GM12875 (cell line): Measurements from ENCODE around the gene PCYT2.

ENCODE experiments used
- H3K4me3 ChIP-seq: one replicate; pipeline ENCODE4 v1.5.1; 2011; ENCODE audit warnings: low read depth, low read length, control low read depth
- TF ChIP-seq, protein P1 (sequence below): IDR thresholded peaks from 2 replicates; pipeline ENCODE4 v1.5.1; 2011; ENCODE audit warnings: low read depth, mild to moderate bottlenecking, control low read depth, inconsistent platforms, low read length, moderate library complexity, borderline replicate concordance; ENCODE audit not compliant: insufficient read depth

The PCYT2 gene

DNA sequence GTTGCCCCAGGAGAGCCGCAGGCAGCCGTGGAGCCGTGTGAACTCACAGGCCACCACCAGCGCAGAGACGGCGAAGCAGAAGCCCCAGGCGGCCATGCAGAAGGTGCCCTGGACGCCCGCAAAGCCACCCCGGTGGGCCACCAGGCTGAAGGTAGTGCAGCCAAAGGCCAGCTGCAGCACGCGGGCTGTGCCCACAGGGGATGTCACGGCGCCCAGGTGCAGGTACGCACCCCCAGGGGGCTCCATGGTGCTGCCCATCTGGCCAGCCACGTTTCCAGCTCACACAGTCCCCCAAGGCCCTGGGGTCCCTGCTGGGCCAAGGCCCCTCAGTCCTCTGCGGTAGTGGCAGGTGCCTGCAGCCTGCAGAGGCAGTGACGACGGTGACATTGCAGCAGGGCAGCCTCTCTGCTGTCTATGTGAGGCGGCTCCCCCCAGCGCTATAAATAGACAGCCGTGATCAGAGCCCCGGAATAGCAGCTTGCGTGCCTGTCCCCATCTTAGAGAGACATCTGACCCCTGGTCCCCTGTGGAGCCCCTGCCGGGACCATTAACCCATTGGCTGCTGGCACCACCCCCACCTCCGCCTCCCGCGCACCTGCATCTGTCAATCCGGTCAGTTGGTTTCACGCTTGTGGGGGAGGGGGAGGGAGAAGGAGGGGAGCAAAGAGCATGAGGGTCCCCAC is 30.4 kb upstream of the PCYT2 start:
- TF ChIP-seq, protein P1, sequence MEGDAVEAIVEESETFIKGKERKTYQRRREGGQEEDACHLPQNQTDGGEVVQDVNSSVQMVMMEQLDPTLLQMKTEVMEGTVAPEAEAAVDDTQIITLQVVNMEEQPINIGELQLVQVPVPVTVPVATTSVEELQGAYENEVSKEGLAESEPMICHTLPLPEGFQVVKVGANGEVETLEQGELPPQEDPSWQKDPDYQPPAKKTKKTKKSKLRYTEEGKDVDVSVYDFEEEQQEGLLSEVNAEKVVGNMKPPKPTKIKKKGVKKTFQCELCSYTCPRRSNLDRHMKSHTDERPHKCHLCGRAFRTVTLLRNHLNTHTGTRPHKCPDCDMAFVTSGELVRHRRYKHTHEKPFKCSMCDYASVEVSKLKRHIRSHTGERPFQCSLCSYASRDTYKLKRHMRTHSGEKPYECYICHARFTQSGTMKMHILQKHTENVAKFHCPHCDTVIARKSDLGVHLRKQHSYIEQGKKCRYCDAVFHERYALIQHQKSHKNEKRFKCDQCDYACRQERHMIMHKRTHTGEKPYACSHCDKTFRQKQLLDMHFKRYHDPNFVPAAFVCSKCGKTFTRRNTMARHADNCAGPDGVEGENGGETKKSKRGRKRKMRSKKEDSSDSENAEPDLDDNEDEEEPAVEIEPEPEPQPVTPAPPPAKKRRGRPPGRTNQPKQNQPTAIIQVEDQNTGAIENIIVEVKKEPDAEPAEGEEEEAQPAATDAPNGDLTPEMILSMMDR: no peak
- H3K4me3 ChIP-seq: no peak overlapping the region

DNA sequence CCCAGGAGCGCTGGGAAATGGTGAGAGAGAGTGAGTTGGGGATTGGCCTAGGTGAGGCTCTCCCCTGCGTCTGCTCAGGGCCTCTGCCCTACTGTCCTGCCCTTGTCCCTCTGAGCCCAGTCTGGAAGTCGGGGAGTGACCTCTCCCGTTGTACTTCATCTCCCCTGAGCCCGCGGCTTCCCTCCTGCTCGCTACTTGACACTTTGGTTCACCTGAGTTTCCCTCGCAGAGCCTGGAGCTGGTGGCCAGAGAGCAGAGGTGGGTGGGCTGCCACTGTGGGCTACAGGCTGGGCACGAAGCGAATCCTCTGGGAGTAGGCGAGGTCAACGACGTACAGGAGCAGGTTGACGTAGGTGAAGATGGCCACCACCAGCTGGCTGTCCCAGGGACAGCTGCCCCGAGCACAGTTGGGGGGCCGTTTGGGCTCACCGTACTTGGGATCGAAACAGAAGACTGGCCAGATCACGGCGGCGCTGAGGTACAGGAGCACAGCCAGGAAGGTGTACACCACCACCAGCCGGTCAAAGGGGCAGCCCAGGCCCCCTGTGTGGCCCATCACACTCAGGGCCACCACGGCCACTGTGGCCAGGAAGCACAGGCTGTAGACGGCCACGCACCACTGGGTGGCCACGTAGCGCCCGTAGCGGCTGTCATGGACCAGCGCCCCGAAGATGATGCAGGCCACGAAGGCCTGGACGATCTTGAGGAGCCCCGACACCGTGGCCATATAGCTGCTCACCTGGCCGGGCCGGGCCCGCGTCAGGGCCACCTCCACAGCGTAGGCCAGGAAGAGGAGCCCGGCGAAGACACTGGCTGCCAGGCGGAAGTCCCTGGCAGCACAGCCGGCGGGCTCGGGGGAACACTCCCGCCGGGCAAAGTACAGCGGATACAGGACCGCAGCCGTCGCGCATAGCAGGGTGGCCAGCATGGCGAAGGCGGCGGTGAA is 29.6 kb upstream of the PCYT2 start:
- TF ChIP-seq, protein P1: no peak
- H3K4me3 ChIP-seq: no peak overlapping the region

GRCh38 chr17:81939881-81940385 is 28.7 kb upstream of the PCYT2 start:
- TF ChIP-seq, protein P1: no peak

DNA sequence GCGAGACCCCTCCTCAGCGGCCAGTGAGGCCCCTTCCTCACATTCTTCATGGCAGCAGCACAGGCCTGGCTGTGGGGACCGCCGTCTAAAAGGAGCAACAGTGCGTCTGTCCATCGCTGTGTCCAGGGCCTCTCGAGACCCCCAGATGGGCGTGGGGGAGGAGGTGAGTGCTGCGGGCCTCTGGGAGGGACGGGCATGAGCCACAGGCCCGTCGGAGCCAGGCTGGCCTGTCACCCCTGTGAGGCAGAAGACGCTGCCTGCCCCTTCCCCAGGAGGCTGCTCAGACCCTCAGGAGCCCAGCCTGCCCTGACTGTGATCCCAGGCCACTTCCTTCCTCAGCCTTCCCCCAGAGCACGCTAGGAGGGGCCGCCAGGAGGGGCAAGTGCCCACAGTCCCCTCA is 28.0 kb upstream of the PCYT2 start:
- H3K4me3 ChIP-seq: no peak overlapping the region
- TF ChIP-seq, protein P1: no peak

More at GRCh38 chr17:81939881-81940385, 28.7 kb upstream of the PCYT2 start:
- no peak overlapping the region for H3K4me3 ChIP-seq

- TF ChIP-seq, protein P1: no peak
- H3K4me3 ChIP-seq: no peak overlapping the region
These were observed 24.5 kb upstream of the PCYT2 start for GRCh38 chr17:81935709-81936084.

GRCh38 chr17:81934850-81935708 is 23.9 kb upstream of the PCYT2 start:
- TF ChIP-seq, protein P1: no peak
- no peak overlapping the region for H3K4me3 ChIP-seq
